ENCODE results near the gene STK38. TPM values are rescaled to one million over a fixed set of nuclear protein-coding genes. Genes with fewer than 3 reads are reported as not detected.
A peak's percentile ranks its signal among the peaks of the same experiment; 100 is the strongest.

The STK38 gene
- total and polyA plus RNA-seq, 2 of the 13 experiments (the other 11 are each of a cell fraction or from before 2014, with no cell fraction given), result 10.3 to 20.7 TPM

- CTCF ChIA-PET (ENCODE audit: low intra/inter-chr PET ratio, low total read pairs), result no interaction called here
- 72% methylated on average over 4 of the region's 4 CpGs for WGBS (ENCODE audit: low lambda C conversion rate)
- H3K27ac ChIP-seq (ENCODE audit: extremely low read length, insufficient read depth, low read length), result no peak overlapping the region
- TF ChIP-seq ZNF142 (CRISPR knock-in tag; IDR thresholded peaks at IDR 0.05), result no peak
- TF ChIP-seq TEAD3 (CRISPR knock-in tag; optimal IDR thresholded peaks at IDR 0.05; ENCODE audit: borderline replicate concordance), result peak; percentile 49
- peak; percentile 53; the same call in 1 of the 2 replicates for TF ChIP-seq GFI1 (CRISPR knock-in tag; IDR thresholded peaks at IDR 0.05; ENCODE audit: borderline replicate concordance)
- no peak for TF ChIP-seq ZNF687 (CRISPR knock-in tag; IDR thresholded peaks at IDR 0.05)
- TF ChIP-seq ZNF280D (CRISPR knock-in tag; IDR thresholded peaks at IDR 0.05), result peak; percentile 90; the same call in 1 of the 2 replicates
- no peak for TF ChIP-seq NR0B2 (CRISPR knock-in tag; IDR thresholded peaks at IDR 0.05)
- peak; percentile 10; the same call in 1 of the 2 replicates for TF ChIP-seq MAFF (IDR thresholded peaks at IDR 0.05; ENCODE audit: low read depth, low read length)
- TF ChIP-seq GABPA (IDR thresholded peaks at IDR 0.05; ENCODE audit: low read depth, low read length), result no peak
- no peak for TF ChIP-seq GABPA (CRISPR knock-in tag; IDR thresholded peaks at IDR 0.05; ENCODE audit: low read depth)
Observed at GRCh38 chr6:36571122-36572043, 24.1 kb upstream of the STK38 start.

More at GRCh38 chr6:36571122-36572043, 24.1 kb upstream of the STK38 start:
- H3K4me3 ChIP-seq (replicated peaks in 1 of 3; ENCODE audit: insufficient read depth in 1 of 3, low read depth in 2 of 3, low read length in 3 of 3), result no peak overlapping the region
- POLR2A ChIA-PET, result no interaction called here
- no peaks in the 10 kb centered on the region for H3K36me3 ChIP-seq (replicated peaks in 1 of 2; ENCODE audit: control insufficient read depth in 1 of 2, insufficient read depth in 2 of 2, low read length in 2 of 2)
- in situ Hi-C loops (cut with HindIII; ENCODE audit: extremely low pct_ligation_motif_present, low pct_unique_long_range_greater_than_20kb) (no loop called here), intact Hi-C loops (cut with micrococcal nuclease; ENCODE audit: unreplicated experiment) (no loop called here)
- H3K9ac ChIP-seq (ENCODE audit: insufficient read depth, low read depth, low read length), result no peak overlapping the region
- H3K9me3 ChIP-seq (ENCODE audit: low read length), result no peaks in the 10 kb centered on the region
- no TSS peak for BruUV-seq (replicated peaks)
- no peaks in the 10 kb centered on the region for H3K79me2 ChIP-seq (ENCODE audit: insufficient read depth, low read length)
- no peaks in the 10 kb centered on the region for H4K20me1 ChIP-seq (ENCODE audit: insufficient read depth, low read length)
- FAIRE-seq (no peak), ATAC-seq (no peak), DNase-seq (ENCODE audit: low spot score) (no peak)
- H3K27me3 ChIP-seq (ENCODE audit: control insufficient read depth in 1 of 2, insufficient read depth in 2 of 2, low read length in 2 of 2), result no peaks in the 10 kb centered on the region
- H3K4me1 ChIP-seq (ENCODE audit: insufficient read depth, low read length), result peaks cover 71% of the 10 kb centered on the region
- H2AFZ ChIP-seq (ENCODE audit: low read length), result no peak overlapping the region
- no peak overlapping the region for H3K4me2 ChIP-seq (ENCODE audit: low read depth, low read length)
